Mammary epithelial cell (primary cell): Measurements from ENCODE around the gene ARMH4.

Experiments
- CTCF ChIP-seq, 2 donors: IDR thresholded peaks in 1 of 2; conservative IDR thresholded peaks in 1 of 2; 2 replicates each; pipeline ENCODE4 v1.5.1; 2011 to 2012; ENCODE audit warnings: inconsistent platforms in 2 of 2, low read length in 2 of 2, mild to moderate bottlenecking in 2 of 2, control low read depth in 1 of 2, low read depth in 1 of 2; ENCODE audit not compliant: insufficient read depth in 1 of 2; ENCODE audit errors: extremely low read depth in 1 of 2
- EZH2 ChIP-seq: IDR thresholded peaks from 2 replicates; pipeline ENCODE4 v1.6.1; 2012; ENCODE audit warnings: low read length, inconsistent platforms, borderline replicate concordance

GRCh38 chr14:57987051-57987450, 165.0 kb downstream of the ARMH4 start:
- TF ChIP-seq CTCF (conservative IDR thresholded peaks at IDR 0.05 in 1 of 2, IDR thresholded peaks at IDR 0.05 in 1 of 2; ENCODE audit: extremely low read depth in 1 of 2, insufficient read depth in 1 of 2, low read depth in 1 of 2, low read length in 2 of 2) (no peak), EZH2 (no peak)
